OCI-LY3 (cell line): ENCODE results near the gene TNFRSF9.

Experiments
- CTCF ChIP-seq: fragments of 200-600, 300-600 bp; sonication (generic); IDR thresholded peaks from 2 replicates; pipeline ENCODE4 v1.5.1; 2014; ENCODE audit warnings: antibody characterized with exemption, low read length, low read depth
- EZH2phosphoT487 ChIP-seq: fragments of 200-600 bp; shearing (Covaris generic); IDR thresholded peaks from 2 replicates; pipeline ENCODE4 v1.6.1; 2018; ENCODE audit warnings: antibody characterized with exemption, mixed run types, low read depth

GRCh38 chr1:7984811-7985210 is 44.2 kb upstream of the TNFRSF9 start:
- no peak for TF ChIP-seq CTCF
- no peak for TF ChIP-seq EZH2phosphoT487
